Testis (tissue), 2 donors: ENCODE data around the gene PACS1.

ENCODE experiments used
- CTCF ChIP-seq, 3 experiments: fragments of 450-650 bp in 2 of 3; fragments of 200-600 bp in 1 of 3; sonication (generic) in 1 of 3; IDR thresholded peaks; one replicate each; pipeline ENCODE4 v1.5.1; 2016 to 2019; ENCODE audit warnings: antibody characterized with exemption in 3 of 3, mild to moderate bottlenecking in 2 of 3, moderate library complexity in 1 of 3
- POLR2A ChIP-seq: fragments of 450-650 bp; IDR thresholded peaks from one replicate; pipeline ENCODE4 v1.6.1; 2017; ENCODE audit warnings: antibody characterized with exemption, mild to moderate bottlenecking, moderate library complexity

GRCh38 chr11:66073669-66074068 is 3.6 kb downstream of the PACS1 start:
- TF ChIP-seq CTCF (IDR thresholded peaks at IDR 0.05) (no peak), POLR2A (no peak)
